H9 (cell line): ENCODE data around the gene COL9A2. TPM values are rescaled to one million over a fixed set of nuclear protein-coding genes. Genes with fewer than 3 reads are reported as not detected.

Experiments used
- DNase-seq: peaks from one replicate; pipeline ENCODE4 v3.0.0-alpha.2; 2017
- H2AFZ ChIP-seq: one replicate; pipeline ENCODE4 v1.6.1; 2013; ENCODE audit warnings: mild to moderate bottlenecking, low read length, control low read depth, moderate library complexity
- H2AK5ac ChIP-seq: 2 replicates; pipeline ENCODE4 v1.6.1; 2013; ENCODE audit warnings: low read length, control low read depth, mixed read lengths; ENCODE audit not compliant: insufficient read length
- H2BK120ac ChIP-seq: one replicate; pipeline ENCODE4 v1.6.1; 2013; ENCODE audit warnings: low read depth, mild to moderate bottlenecking, low read length, control low read depth, inconsistent platforms; ENCODE audit not compliant: poor library complexity, severe bottlenecking
- H2BK12ac ChIP-seq: 2 replicates; pipeline ENCODE4 v1.6.1; 2013; ENCODE audit warnings: low read length, control low read depth, mixed read lengths, low read depth; ENCODE audit not compliant: insufficient read length
- H2BK15ac ChIP-seq: 2 replicates; pipeline ENCODE4 v1.6.1; 2013; ENCODE audit warnings: low read depth, low read length, control low read depth
- H2BK20ac ChIP-seq: one replicate; pipeline ENCODE4 v1.6.1; 2013; ENCODE audit warnings: low read depth, mild to moderate bottlenecking, low read length, control low read depth, inconsistent platforms; ENCODE audit not compliant: poor library complexity, severe bottlenecking
- H2BK5ac ChIP-seq: 2 replicates; pipeline ENCODE4 v1.6.1; 2013; ENCODE audit warnings: low read length, control low read depth, mixed read lengths; ENCODE audit not compliant: insufficient read length
- H3K14ac ChIP-seq: 2 replicates; pipeline ENCODE4 v1.6.1; 2013; ENCODE audit warnings: low read length, control low read depth; ENCODE audit not compliant: insufficient read depth
- H3K18ac ChIP-seq: 2 replicates; pipeline ENCODE4 v1.6.1; 2013; ENCODE audit warnings: low read depth, mild to moderate bottlenecking, mixed read lengths, low read length, control low read depth; ENCODE audit not compliant: insufficient read length
- H3K23ac ChIP-seq: 2 replicates; pipeline ENCODE4 v1.6.1; 2013; ENCODE audit warnings: low read length, control low read depth, mixed read lengths, low read depth; ENCODE audit not compliant: insufficient read length
- H3K23me2 ChIP-seq: 2 replicates; pipeline ENCODE4 v1.6.1; 2013; ENCODE audit warnings: low read depth, mild to moderate bottlenecking, mixed read lengths, low read length, control low read depth; ENCODE audit not compliant: insufficient read length, poor library complexity, severe bottlenecking
- H3K27ac ChIP-seq: 2 replicates; pipeline ENCODE4 v1.5.1; 2013; ENCODE audit warnings: low read length, control low read depth, mixed read lengths, low read depth; ENCODE audit not compliant: insufficient read length
- H3K27me3 ChIP-seq: 2 replicates; pipeline ENCODE4 v1.6.1; 2013; ENCODE audit warnings: low read length, control low read depth, inconsistent platforms; ENCODE audit not compliant: insufficient read depth
- H3K4ac ChIP-seq: 2 replicates; pipeline ENCODE4 v1.6.1; 2013; ENCODE audit warnings: low read depth, mild to moderate bottlenecking, control low read depth, inconsistent platforms, low read length, moderate library complexity
- H3K4me1 ChIP-seq: 2 replicates; pipeline ENCODE4 v1.6.1; 2013; ENCODE audit warnings: low read length, control low read depth, inconsistent platforms; ENCODE audit not compliant: insufficient read depth
- H3K4me2 ChIP-seq: 2 replicates; pipeline ENCODE4 v1.6.1; 2013; ENCODE audit warnings: low read length, control low read depth, mixed read lengths; ENCODE audit not compliant: insufficient read length, insufficient read depth
- H3K56ac ChIP-seq: 2 replicates; pipeline ENCODE4 v1.6.1; 2013; ENCODE audit warnings: low read depth, mild to moderate bottlenecking, mixed read lengths, low read length, control low read depth; ENCODE audit not compliant: insufficient read length
- H3K79me1 ChIP-seq: 2 replicates; pipeline ENCODE4 v1.6.1; 2013; ENCODE audit warnings: low read depth, mild to moderate bottlenecking, moderate library complexity, low read length, control low read depth, inconsistent platforms; ENCODE audit not compliant: insufficient read depth, poor library complexity, severe bottlenecking
- H3K79me2 ChIP-seq: 2 replicates; pipeline ENCODE4 v1.6.1; 2013; ENCODE audit warnings: low read length, control low read depth, inconsistent platforms; ENCODE audit not compliant: insufficient read depth
- H3K9ac ChIP-seq: 2 replicates; pipeline ENCODE4 v1.6.1; 2013; ENCODE audit warnings: low read length, control low read depth, mixed read lengths; ENCODE audit not compliant: insufficient read length; ENCODE audit errors: extremely low read depth
- H3K9me3 ChIP-seq: one replicate; pipeline ENCODE4 v1.6.1; 2013; ENCODE audit warnings: low read depth, low read length, inconsistent platforms; ENCODE audit not compliant: control insufficient read depth
- H3T11ph ChIP-seq: one replicate; pipeline ENCODE4 v1.6.1; 2013; ENCODE audit warnings: mild to moderate bottlenecking, low read length, control low read depth, inconsistent platforms
- H4K20me1 ChIP-seq: one replicate; pipeline ENCODE4 v1.6.1; 2013; ENCODE audit not compliant: control insufficient read depth, insufficient read length, insufficient read depth
- H4K5ac ChIP-seq: 2 replicates; pipeline ENCODE4 v1.6.1; 2013; ENCODE audit warnings: low read depth, mild to moderate bottlenecking, mixed read lengths, low read length, control low read depth; ENCODE audit not compliant: insufficient read length
- H4K8ac ChIP-seq: replicated peaks from 2 replicates; pipeline ENCODE4 v1.6.1; 2013; ENCODE audit warnings: low read length, control low read depth, mixed read lengths, low read depth; ENCODE audit not compliant: insufficient read length
- H4K91ac ChIP-seq: 2 replicates; pipeline ENCODE4 v1.6.1; 2013; ENCODE audit warnings: low read depth, mild to moderate bottlenecking, moderate library complexity, mixed read lengths, low read length, control low read depth; ENCODE audit not compliant: insufficient read length
- H3K27ac Mint-ChIP-seq, 3 experiments: 2 replicates in 2 of 3; 3 replicates in 1 of 3; pipeline ENCODE4 v1.8.0; 2020 to 2021; ENCODE audit warnings: mixed read lengths in 3 of 3, mild to moderate bottlenecking in 1 of 3, moderate library complexity in 1 of 3
- H3K27me3 Mint-ChIP-seq: 2 replicates; pipeline ENCODE4 v1.8.0; 2021; ENCODE audit warnings: low read depth, mild to moderate bottlenecking, moderate library complexity, mixed read lengths
- H3K36me3 Mint-ChIP-seq, 3 experiments: 2 replicates in 2 of 3; 3 replicates in 1 of 3; pipeline ENCODE4 v1.8.0; 2020 to 2021; ENCODE audit warnings: low read depth in 3 of 3, mixed read lengths in 3 of 3; ENCODE audit not compliant: insufficient read depth in 1 of 3
- H3K4me1 Mint-ChIP-seq, 2 experiments: 2 replicates each; pipeline ENCODE4 v1.8.0; 2020; ENCODE audit warnings: mixed read lengths in 2 of 2
- H3K4me3 Mint-ChIP-seq, 2 experiments: 2 replicates in 1 of 2; 3 replicates in 1 of 2; pipeline ENCODE4 v1.8.0; 2020 to 2021; ENCODE audit warnings: mild to moderate bottlenecking in 2 of 2, mixed read lengths in 2 of 2, moderate library complexity in 1 of 2
- H3K9me3 Mint-ChIP-seq, 2 experiments: 2 replicates in 1 of 2; 3 replicates in 1 of 2; pipeline ENCODE4 v1.8.0; 2020; ENCODE audit warnings: mild to moderate bottlenecking in 2 of 2, mixed read lengths in 2 of 2, moderate library complexity in 1 of 2
- CTCF ChIP-seq: fragments of 200-600 bp; sonication (generic); conservative IDR thresholded peaks from 3 replicates; pipeline ENCODE4 v1.8.0; 2021; ENCODE audit warnings: antibody characterized with exemption, mild to moderate bottlenecking
- WGBS: extraction: QIAGEN DNeasy Blood & Tissue Kit; methylation state at CpG from one replicate; pipeline ENCODE4 v1.1.7; 2013; ENCODE audit warnings: missing lambda C conversion rate, low lambda C conversion rate, mixed read lengths; ENCODE audit not compliant: insufficient read length; ENCODE audit errors: extremely low coverage; 5-methylcytosine and 5-hydroxymethylcytosine counted together
- total RNA-seq: library from RNA; stranded (reverse); gene quantifications from 2 replicates; pipeline ENCODE4 v1.2.1, GENCODE V29; 2021

The COL9A2 gene
- total RNA-seq, 1 experiment from 2014 or later: 4.5 TPM

GRCh38 chr1:40301541-40302299 is 15.4 kb downstream of the COL9A2 start:
- H3K4me3 Mint-ChIP-seq: no peak overlapping the region
- DNase-seq: no peak
- no peaks in the 10 kb centered on the region for H3K23me2 ChIP-seq
- no peak overlapping the region for H3K9ac ChIP-seq
- H3K27ac ChIP-seq: no peak overlapping the region
- no peaks in the 10 kb centered on the region for H4K20me1 ChIP-seq
- H3K23ac ChIP-seq: no peak overlapping the region
- H4K8ac ChIP-seq: no peak overlapping the region
- H3K9me3 ChIP-seq: no peaks in the 10 kb centered on the region
- H2BK12ac ChIP-seq: no peak overlapping the region
- no peak overlapping the region for H2AFZ ChIP-seq
- H2BK20ac ChIP-seq: no peak overlapping the region
- no peak overlapping the region for H4K5ac ChIP-seq
- H3K27me3 Mint-ChIP-seq: no peaks in the 10 kb centered on the region; the same call in 1 of the 2 replicates
- H3K36me3 Mint-ChIP-seq: 0 out of 7 replicates have a peak, but pooled peaks cover 0 to 3% (median 0%) of the 10 kb centered on the region in 3 experiments
- no peak overlapping the region for H2BK15ac ChIP-seq
- H3K27ac Mint-ChIP-seq: no peak overlapping the region
- H3K79me1 ChIP-seq: no peaks in the 10 kb centered on the region
- no peak overlapping the region for H3K14ac ChIP-seq
- WGBS: no CpG with 5 or more reads among the region's 12 CpGs
- no peaks in the 10 kb centered on the region; a peak in 1 of 4 replicates for H3K4me1 Mint-ChIP-seq
- no peak overlapping the region for H3K4ac ChIP-seq
- H4K91ac ChIP-seq: no peak overlapping the region
- no peak overlapping the region for H3K18ac ChIP-seq
- no peaks in the 10 kb centered on the region for H3K27me3 ChIP-seq
- no peak overlapping the region for H3T11ph ChIP-seq
- H3K9me3 Mint-ChIP-seq: no peaks in the 10 kb centered on the region
- H3K79me2 ChIP-seq: no peaks in the 10 kb centered on the region
- H2AK5ac ChIP-seq: no peak overlapping the region
- H3K4me1 ChIP-seq: no peaks in the 10 kb centered on the region
- no peak overlapping the region for H2BK120ac ChIP-seq
- H3K56ac ChIP-seq: no peak overlapping the region
- no peak for TF ChIP-seq CTCF
- no peak overlapping the region for H2BK5ac ChIP-seq
- H3K4me2 ChIP-seq: no peak overlapping the region
